GM18508 (cell line): Measurements from ENCODE around the gene GJA4.

ENCODE experiments used
- ATAC-seq: cut with Tn5 transposase; IDR thresholded peaks from one replicate; pipeline ENCODE4 v1.9.1; 2021; ENCODE audit warnings: moderate number of reproducible peaks; ENCODE audit not compliant: insufficient read depth, unreplicated experiment

Gene GJA4

GRCh38 chr1:34792868-34793727 is at the start of gene GJA4:
Gene GJA4, plus strand, starts transcription at chr1:34792999. Its CDS starts 1,215 bp downstream, at chr1:34794214.
- ATAC-seq: no peak

- no peak for ATAC-seq
These were observed 49.0 kb upstream of the GJA4 start for GRCh38 chr1:34743775-34744174.

GRCh38 chr1:34744851-34745250 is 47.9 kb upstream of the GJA4 start:
- ATAC-seq: no peak

GRCh38 chr1:34745666-34746065 is 47.1 kb upstream of the GJA4 start:
- no peak for ATAC-seq

GRCh38 chr1:34746101-34746500 is 46.7 kb upstream of the GJA4 start:
- ATAC-seq: no peak

GRCh38 chr1:34746785-34747637 is 45.8 kb upstream of the GJA4 start:
- ATAC-seq: no peak

- no peak for ATAC-seq
These were observed 45.2 kb upstream of the GJA4 start for GRCh38 chr1:34747638-34747941.

GRCh38 chr1:34749992-34750391 is 42.8 kb upstream of the GJA4 start:
- ATAC-seq: no peak

- ATAC-seq: no peak
These were observed 42.2 kb upstream of the GJA4 start for GRCh38 chr1:34750610-34751009.

- ATAC-seq: no peak
These were observed 39.6 kb upstream of the GJA4 start for GRCh38 chr1:34753163-34753562.

GRCh38 chr1:34754964-34755637 is 37.7 kb upstream of the GJA4 start, which contains the start of gene GJB5:
Gene GJB5, plus strand, starts transcription at chr1:34755047. Its CDS starts 2,284 bp downstream, at chr1:34757331.
- ATAC-seq: no peak

- ATAC-seq: no peak
These were observed 36.8 kb upstream of the GJA4 start for GRCh38 chr1:34755961-34756360.

- ATAC-seq: no peak
These were observed 35.4 kb upstream of the GJA4 start for GRCh38 chr1:34757386-34757785.

GRCh38 chr1:34758751-34759150 is 34.0 kb upstream of the GJA4 start:
- ATAC-seq: no peak

GRCh38 chr1:34759503-34760357 is 33.1 kb upstream of the GJA4 start, which contains the start of gene GJB4:
Gene GJB4, plus strand, starts transcription at chr1:34759740. Its CDS starts 1,515 bp downstream, at chr1:34761255.
- no peak for ATAC-seq

GRCh38 chr1:34761176-34761761 is 31.5 kb upstream of the GJA4 start:
- ATAC-seq: no peak

GRCh38 chr1:34761776-34762307 is 31.0 kb upstream of the GJA4 start:
- ATAC-seq: no peak

GRCh38 chr1:34762474-34763141 is 30.2 kb upstream of the GJA4 start:
- no peak for ATAC-seq
